Medulla oblongata (tissue), 1 donor: ENCODE results near the gene C17orf78.
"Not testable (repeated sequence)": the region's sequence is repeated elsewhere in the genome, so short reads cannot be mapped to it uniquely, and the experiment has no call there.

Experiments used
- DNase-seq: peaks from one replicate; pipeline ENCODE4 v3.0.0-alpha.2; 2015; ENCODE audit errors: extremely low spot score

Gene C17orf78

DNA sequence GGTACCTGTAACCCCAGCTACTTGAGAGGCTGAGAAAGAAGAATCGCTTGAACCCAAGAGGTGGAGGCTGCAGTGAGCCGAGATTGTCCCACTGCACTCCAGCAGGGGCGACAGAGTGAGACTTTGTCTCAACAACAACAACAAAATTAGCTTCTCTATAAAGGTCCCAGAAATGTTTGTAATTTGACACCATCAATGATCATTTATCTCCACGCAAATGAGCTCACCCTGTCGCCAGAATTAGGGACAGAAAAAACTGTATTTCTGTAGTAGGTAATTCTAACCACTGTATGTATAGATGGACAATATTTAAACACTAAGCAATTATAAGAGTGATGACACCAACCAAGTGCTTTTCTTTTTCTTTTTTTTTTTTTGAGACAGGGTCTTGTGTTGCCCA, 10.7 kb downstream of the C17orf78 start:
- no peak for DNase-seq

DNA sequence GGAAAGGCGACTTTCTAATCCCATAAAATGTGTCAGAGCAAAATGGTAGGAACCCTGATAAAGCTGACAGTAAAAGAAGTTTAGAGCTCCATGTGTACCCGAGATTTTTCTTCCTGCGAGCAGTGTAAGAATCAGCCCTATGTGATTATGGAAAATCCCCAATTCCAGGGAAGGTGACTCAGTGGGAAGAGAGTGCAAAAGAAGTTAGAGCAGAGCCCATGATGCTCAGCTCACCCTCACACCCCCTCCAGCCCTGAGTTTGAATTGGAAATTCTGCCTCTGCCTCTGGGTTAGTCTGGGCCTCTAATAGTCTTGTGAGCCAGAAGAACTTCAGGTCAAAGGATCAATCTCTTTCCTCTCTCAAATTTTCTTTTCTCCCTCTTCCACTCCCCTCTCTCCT, 12.5 kb downstream of the C17orf78 start:
- DNase-seq, result no peak

DNA sequence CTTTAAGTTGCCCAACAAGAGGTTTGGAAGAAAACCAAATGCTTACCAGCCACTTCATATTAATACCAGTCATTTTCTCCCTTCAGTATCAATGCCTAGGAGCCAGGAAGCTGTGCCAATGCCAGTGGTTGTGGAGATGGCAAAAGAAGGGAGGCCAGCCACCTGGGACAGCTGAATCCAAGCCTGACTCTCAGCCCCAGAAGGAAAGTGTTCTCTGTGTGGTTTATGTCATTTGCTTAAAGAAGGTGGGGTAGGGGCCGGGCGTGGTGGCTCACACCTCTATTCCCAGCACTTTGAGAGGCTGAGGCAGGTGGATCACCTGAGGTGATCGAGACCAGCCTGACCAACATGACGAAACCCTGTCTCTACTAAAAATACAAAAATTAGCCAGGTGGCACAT, 13.4 kb downstream of the C17orf78 start:
- no peak for DNase-seq

DNA sequence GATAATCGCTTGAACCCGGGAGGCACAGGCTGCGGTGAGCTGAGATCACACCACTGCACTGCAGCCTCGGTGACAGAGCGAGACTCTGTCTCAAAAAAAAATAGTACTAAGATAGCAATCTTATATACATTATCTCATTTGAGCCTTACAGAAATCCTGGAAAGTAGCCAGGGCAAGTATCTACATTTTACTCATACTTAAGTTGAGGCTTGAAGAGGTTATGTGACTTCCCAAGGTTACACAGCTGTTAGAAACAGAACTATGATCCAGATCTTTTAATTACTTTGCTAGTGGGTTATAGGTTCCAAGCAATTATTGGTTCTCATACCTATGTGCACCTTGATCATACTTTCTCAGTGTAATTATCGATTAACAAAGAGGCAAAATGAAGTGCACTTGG, 15.4 kb downstream of the C17orf78 start:
- DNase-seq, result no peak

DNA sequence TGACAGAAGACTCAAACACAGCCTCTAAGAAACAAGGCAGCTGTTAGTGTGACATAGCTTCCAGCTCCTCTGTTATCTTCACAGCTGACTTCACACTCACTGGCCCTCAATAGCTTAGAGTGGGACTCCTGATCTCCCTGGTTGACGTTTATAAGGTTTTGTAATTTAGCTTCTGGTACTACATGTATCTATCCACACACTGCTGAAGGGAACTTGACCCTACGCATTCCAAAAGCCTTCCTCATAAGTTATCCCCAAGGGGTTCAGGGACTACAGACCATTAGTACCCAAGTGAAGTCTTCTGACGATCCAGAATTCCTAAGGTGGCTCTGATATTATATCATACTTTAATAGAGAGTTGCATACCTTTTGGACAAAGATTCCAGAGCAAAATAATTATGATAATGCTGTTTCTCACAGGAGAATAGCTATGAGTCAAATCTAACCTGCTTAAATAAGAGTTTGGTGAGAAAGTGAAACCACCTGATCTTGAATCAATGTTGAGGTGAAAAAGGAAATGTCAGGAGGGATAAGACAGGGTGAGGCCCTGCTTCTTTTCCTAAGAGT, 16.3 kb downstream of the C17orf78 start:
- DNase-seq, result no peak

DNA sequence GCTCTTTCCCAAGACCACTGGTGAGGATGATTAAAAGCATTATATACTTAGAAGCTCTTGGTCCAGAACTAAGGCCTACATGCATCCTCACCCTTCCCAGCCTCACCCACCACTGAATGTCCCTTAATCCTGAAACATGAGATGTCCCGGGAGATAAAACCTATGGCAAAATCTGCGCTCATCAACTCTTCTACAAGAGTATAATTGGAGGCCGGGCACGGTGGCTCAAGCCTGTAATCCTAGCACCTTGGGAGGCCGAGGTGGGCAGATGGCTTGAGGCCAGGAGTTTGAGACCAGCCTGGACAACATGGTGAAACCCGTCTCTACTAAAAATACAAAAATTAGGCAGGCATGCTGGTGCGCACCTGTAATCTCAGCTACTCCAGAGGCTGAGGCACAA, 17.6 kb downstream of the C17orf78 start:
- no peak for DNase-seq

DNA sequence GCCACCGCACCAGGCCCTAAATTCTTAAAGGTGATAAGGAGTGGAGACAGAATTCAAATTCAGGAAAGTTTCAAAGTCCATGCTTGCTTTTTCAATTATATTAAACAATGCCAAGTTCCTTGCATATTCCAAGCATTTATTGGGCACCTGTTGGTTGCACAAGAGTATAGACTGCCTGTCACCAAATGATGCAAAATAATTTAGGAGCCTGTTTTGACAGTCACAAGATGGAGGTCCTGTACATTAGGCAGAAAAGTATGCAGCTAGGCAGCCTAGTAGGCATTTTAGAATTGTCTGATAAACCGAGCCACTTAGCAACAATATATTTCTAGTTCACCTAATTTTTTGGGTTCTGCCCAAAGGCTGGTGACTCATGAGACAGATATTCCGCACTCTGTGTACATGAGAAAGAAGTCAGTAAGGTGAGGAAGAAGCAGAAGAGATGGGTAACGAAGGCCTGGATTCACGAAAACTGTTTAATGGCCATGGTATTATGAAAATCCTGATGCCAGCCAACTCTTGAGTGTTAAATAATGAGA, 23.5 kb downstream of the C17orf78 start:
- DNase-seq, result no peak

DNA sequence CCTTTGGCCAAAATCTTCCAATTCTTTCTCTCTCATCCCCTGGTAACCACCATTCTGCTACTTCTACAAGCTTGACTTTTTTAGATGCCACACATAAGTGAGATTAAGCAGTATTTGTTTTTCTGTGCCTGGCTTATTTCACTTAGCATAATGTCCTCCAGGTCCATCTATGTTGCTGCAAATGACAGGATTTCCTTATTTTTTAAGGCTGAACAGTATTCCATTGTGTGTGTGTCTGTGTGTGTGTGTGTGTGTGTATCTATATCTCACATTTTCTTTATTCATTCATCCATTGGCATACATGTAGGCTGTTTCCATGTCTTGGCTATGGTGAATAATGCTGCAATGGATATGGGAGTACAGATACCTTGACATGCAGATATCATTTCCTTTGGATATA, 24.7 kb downstream of the C17orf78 start:
- no peak for DNase-seq

DNA sequence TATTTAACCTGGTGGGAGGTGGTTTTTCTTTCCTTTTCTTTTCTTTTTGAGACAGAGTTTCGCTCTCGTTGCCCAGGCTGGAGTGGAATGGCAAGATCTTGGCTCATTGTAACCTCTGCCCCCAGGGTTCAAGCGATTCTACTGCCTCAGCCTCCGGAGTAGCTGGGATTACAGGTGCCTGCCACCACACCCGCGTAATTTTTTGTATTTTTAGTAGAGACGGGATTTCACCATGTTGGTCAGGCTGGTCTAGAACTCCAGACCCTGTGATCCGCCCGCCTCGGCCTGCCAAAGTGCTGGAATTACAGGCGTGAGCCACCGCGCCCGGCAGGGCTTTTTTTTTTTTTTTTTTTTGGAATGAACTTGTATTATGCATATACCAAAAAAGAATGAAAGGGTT, 29.7 kb downstream of the C17orf78 start:
- not testable (repeated sequence) for DNase-seq

DNA sequence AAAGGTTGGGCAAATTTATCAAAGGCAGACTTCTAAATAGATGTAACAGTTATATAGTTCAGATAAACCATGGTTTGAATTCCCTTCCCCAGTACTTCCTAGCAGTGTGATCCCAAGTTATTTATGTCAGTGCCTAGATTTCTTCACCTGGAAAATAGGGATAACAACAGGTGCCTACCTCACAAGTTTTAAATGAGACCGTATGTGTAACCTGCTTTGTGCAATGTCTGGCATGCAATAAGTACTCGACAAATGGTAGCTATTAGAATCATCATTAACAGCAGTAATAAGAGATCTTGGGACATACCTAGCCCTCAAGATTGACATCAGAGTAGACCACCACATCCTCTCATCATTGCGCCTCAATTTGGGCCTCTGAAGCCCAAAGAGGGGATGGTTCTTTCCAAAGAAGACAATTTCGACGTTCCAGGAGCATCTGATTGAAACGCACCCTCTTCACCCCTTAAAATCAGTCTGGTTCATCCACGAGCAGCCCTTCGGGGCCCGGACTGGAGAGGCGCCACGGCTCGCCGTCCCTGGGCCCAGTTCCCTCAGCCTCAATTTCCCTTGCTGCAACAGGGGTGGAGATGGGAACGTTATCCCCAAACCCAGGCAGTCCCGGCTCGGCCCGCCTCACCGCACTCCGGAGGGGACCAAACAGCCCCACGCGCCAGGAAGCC, 30.3 kb downstream of the C17orf78 start:
- DNase-seq, result no peak

DNA sequence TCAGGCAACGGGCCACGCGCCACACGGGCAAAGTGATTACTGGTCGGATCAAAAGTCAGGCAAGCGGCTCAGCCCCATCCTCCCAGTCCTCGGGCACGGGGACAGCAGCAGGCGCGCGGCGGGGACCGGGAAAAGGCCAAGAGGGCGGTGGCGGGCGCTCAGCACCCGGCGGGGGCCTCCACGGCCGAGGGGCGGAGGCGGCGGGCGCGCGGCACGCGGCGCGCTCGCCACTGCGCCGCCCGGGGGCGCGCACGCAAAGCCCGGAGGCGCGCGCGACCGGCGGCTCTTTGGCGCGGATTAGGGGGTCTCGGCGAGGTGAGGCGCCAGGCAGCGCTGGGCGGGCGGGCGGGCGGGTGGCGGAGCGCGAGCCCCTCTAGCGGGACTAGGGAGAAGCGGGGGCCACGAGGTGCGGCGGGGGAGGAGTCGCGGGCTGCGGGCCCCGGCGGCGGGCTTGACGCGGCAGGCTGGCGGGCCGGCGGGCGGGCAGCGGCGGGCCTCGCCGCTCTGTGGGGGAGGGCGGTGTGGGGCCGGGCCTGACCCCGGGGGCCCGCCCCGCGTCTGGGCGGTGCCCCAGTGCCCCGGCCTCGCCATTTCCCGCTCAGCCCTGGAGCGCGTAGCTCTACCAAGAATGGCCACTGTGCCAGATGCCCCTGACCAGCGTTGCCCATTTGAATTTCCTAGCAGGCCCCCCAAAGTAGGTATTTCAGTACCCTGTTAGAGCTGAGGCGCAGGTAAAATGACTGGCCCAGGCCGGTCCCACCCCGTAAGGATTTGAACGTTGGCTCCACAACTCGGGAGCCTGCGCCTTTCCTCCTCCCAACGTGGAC, 31.1 kb downstream of the C17orf78 start, which contains the start of the genes ACACA and TADA2A:
Gene ACACA, minus strand, starts transcription at position 202 of the 827 bp plus-strand sequence. CDS start 537 bp downstream, outside the sequence.
Gene TADA2A, plus strand, starts transcription at position 252 of the 827 bp plus-strand sequence. CDS start 4,480 bp downstream, outside the sequence.
- DNase-seq, result peak; percentile 74

DNA sequence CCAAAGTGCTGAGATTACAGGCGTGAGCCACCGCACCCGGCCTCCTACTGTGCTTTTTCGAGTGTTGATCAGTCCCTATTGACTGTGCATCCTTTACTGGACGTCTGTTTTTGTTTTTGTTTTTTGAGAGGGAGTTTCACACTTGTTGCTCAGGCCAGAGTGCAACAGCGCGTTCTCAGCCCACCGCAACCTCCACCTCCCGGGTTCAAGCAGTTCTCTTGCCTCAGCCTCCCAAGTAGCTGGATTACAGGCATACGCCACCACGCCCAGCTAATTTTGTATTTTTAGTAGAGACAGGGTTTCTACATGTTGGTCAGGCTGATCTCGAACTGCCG, 32.3 kb downstream of the C17orf78 start:
- not testable (repeated sequence) for DNase-seq

DNA sequence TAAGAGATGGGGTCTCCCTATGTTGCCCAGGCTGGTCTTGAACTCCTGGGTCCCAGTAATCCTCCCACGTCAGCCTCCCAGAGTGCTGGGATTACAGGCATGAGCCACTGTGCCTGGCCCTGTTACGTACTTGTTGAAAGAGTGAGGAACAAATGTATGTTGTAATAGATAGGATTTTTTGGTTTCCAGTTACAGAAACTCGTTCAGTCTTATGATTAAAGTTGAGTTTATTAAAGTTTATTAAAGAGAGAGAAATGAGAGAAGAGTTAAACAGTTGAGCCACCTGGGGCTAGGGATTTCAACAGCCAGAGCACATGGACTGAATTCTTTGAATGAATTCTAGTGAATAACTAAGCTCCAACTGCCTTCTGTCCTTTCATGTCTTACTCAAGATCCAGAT, 34.6 kb downstream of the C17orf78 start:
- DNase-seq, result no peak

DNA sequence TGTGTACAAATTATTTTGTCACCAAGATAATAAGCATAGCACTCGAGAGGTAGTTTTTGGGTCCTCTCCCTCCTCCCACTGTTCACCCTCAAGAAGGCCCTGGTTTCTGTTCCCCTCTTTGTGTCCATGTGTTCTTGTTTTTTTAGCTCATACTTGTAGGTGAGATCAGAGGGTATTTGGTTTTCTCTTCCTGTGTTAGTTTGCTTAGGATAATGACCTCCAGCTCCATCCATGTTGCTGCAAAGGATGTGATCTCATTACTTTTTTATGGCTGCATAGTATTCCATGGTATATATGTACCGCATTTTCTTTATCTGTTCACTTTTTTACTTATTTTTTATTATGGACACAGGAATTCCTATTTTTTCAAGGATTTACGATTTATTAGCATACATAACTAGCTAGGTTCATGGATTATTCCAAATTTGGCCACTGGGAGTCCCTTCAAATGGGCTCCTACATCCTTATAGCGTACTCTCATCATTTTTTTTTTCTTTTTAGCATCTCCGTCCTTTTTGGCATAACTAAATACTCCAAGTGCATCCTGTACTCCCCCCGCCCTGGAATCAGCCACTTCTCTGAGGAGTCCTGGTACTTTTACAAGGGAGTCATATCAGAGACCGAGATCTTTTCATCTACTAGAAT, 38.2 kb downstream of the C17orf78 start:
- no peak for DNase-seq

DNA sequence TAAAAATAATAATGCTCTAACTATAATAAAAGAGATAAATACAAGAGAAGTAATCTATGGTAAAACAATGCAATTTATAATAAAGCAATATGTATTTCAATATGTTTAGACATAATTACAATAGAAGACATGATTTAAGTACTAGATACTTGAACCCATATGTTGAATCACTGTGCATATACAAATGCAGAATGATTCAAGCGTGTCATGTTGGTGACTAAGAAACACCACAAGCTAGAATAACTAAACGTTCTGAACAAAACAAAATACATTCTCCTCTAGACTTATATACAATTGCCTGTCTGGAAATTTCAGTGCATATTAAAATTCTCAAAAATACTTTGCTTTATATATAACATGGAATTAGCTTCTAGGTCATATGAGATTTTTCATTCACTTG, 42.1 kb downstream of the C17orf78 start:
- no peak for DNase-seq

DNA sequence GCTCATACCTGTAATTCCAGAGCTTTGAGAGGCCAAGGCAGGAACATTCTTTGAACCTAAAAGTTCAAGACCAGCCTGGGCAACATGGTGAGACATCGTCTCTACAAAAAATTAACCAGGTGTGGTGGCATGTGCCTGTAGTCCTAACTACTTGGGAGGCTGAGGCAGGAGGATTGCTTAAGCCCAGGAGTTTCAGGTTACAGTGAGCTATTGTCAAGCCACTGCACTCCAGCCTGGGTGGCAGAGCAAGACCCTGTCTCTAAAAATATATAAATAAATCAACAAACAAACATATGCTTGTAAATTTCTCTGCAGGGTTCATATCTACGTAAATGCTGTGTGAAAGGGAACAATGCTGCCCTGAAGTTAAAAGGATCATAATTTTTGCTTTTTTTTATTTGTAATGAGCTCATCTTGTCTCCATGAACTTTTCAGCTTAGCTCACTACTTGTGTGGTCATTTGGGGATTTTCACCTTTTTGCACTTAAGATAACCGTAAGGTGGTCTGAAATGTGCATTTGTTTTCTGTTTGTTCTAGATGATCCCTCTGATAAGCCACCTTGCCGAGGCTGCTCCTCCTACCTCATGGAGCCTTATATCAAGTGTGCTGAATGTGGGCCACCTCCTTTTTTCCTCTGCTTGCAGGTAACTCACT, 47.3 kb downstream of the C17orf78 start:
- DNase-seq, result no peak

DNA sequence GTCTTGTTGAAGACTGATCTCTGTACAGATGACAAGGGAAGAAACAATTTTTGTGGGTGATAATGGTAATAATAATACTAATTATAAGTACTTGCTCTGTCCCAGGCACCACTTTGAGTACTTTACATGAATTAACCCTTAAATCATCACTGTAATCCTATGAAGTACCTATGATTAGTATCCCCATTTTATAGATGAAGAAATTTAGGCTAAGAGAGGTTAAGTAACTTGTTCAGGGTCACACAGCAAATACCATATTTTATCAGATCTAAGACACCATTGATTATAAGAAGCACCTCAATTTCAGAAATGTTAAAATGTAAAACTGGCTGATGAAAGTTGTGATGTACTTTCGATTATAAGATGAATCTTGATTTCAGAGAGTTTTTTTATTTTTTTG, 49.5 kb downstream of the C17orf78 start:
- no peak for DNase-seq

DNA sequence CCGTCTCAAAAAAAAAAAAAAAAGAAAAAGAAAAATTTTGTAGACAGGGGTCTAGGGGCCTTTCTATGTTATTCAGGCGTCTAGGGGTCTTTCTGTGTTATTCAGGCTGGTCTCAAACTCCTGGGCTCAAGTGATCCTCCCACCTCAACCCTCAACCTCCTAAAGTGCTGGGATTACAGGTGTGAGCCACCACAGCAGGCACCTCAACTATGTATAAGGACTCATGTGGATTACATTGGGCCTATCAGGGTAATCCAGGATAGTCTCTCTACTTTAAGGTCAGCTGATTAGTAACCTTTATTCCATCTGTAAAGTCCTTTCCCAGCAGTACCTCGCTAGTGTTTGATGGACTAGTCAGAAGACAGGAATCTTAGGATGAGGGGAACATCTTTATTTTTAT, 53.3 kb downstream of the C17orf78 start:
- no peak for DNase-seq

DNA sequence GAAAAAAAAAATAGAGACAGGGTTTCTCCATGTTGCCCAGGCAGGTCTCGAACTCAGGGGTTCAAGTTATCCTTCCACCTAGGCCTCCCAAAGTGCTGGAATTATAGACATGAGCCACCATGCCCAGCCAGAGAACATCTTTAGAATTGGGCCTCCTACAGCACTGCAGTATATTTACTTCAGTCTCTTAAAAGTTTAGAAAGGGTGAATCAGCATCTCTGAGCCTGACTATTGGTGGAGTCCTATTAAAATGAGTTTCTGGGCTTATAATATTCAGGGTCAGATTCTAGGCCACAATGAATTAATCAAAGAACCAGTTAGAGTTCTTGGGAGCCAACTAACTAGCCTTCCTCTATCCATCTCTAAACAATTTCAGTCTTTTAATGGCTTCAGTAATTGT, 53.7 kb downstream of the C17orf78 start:
- no peak for DNase-seq

DNA sequence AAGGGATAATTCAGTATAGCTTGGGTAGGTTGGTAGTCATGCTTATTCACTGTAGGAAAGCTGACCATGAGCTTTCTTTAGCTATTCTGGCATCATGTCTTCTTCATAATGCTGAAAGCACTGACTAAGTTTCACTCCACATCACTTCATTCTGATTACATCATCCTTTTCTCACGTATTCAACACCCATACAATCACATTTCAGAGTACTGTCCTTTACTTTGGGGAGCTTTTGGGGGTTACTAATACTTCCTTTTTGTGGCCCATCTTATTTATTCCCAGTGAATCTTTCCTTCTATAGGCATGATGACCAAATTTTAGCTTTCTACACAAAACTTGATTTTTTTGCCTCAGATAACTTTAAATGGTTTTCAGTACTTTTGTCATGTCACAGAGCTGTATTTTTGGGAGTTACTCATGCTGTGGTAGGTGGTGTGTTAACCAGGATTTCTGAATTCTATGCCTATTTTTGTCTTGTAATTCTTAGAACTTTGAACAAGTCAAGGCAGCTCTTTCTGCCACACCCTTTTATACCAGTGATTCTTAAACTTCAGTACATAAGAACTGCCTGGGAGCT, 54.4 kb downstream of the C17orf78 start:
- no peak for DNase-seq

DNA sequence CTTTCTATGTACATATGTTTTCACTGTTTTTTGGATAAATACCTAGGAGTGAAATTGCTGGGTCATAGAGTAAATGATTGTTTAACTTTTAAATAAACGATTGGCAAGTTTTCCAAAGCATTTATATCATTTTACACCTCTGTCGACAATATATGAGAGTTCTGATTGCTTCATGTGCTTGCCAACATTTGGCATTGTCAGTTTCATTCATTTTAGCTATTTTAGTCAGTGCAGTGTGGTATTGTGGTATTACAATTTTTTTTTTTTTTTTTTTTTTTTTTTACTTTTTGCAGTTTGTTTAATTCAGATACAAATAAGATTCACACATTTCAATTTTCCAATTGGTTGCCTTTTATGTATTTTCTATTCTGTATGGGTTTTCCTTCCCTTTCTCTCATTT, 56.9 kb downstream of the C17orf78 start:
- no peak for DNase-seq
